Stimulated activated CD8-positive, alpha-beta memory T cell treated with anti-CD3 and anti-CD28 coated beads, Interleukin-15, amount 100 ng/mL, for 24 hours (primary cell): ENCODE data around the gene NOL12.
"Not testable (repeated sequence)": the region's sequence is repeated elsewhere in the genome, so short reads cannot be mapped to it uniquely, and the experiment has no call there.

Source experiments
- DNase-seq: peaks from one replicate; pipeline ENCODE4 v3.0.0-alpha.2; 2020; ENCODE audit warnings: low read depth

The NOL12 gene

GRCh38 chr22:37679670-37680069 lies 6.5 kb upstream of the NOL12 start:
- DNase-seq = no peak

- no peak for DNase-seq
These were observed 5.8 kb upstream of the NOL12 start for GRCh38 chr22:37680191-37680851.

GRCh38 chr22:37681001-37681424 lies 5.1 kb upstream of the NOL12 start:
- DNase-seq = no peak

- DNase-seq = no peak
These were observed 4.5 kb upstream of the NOL12 start for GRCh38 chr22:37681556-37682049.

- DNase-seq = no peak
These were observed 1.1 kb upstream of the NOL12 start for GRCh38 chr22:37684803-37685615.

- no peak for DNase-seq
These were observed 4.3 kb downstream of the NOL12 start for GRCh38 chr22:37690407-37690806.

GRCh38 chr22:37690901-37691504 lies 4.9 kb downstream of the NOL12 start:
- DNase-seq = no peak

- no peak for DNase-seq
These were observed 6.6 kb downstream of the NOL12 start for GRCh38 chr22:37692627-37693285.

- not testable (repeated sequence) for DNase-seq
These were observed 8.0 kb downstream of the NOL12 start for GRCh38 chr22:37694131-37694530.

- not testable (repeated sequence) for DNase-seq
These were observed 10.1 kb downstream of the NOL12 start for GRCh38 chr22:37696260-37696656.

GRCh38 chr22:37696657-37697537 lies 10.8 kb downstream of the NOL12 start, which contains the start of gene TRIOBP:
TRIOBP (plus strand) TSS chr22:37697048; CDS start chr22:37701366, 4,318 bp downstream.
- DNase-seq = peak; percentile 60

- no peak for DNase-seq
These were observed 11.3 kb downstream of the NOL12 start for GRCh38 chr22:37697538-37697835.

- no peak for DNase-seq
These were observed 15.1 kb downstream of the NOL12 start for GRCh38 chr22:37701141-37701786.

GRCh38 chr22:37703906-37704305 lies 17.8 kb downstream of the NOL12 start:
- DNase-seq = no peak

- DNase-seq = no peak
These were observed 18.5 kb downstream of the NOL12 start for GRCh38 chr22:37704645-37705044.

- no peak for DNase-seq
These were observed 19.1 kb downstream of the NOL12 start for GRCh38 chr22:37705205-37705604.

- no peak for DNase-seq
These were observed 22.7 kb downstream of the NOL12 start for GRCh38 chr22:37708580-37709444.

- DNase-seq = no peak
These were observed 23.3 kb downstream of the NOL12 start for GRCh38 chr22:37709445-37709765.

GRCh38 chr22:37710675-37711074 lies 24.5 kb downstream of the NOL12 start:
- no peak for DNase-seq

GRCh38 chr22:37711490-37711889 lies 25.3 kb downstream of the NOL12 start:
- no peak for DNase-seq
